ENCODE measurements around the gene JPT2. TPM values are rescaled to one million over a fixed set of nuclear protein-coding genes. Genes with fewer than 3 reads are reported as not detected.
"Not testable (repeated sequence)": the region's sequence is repeated elsewhere in the genome, so short reads cannot be mapped to it uniquely, and the experiment has no call there.

The JPT2 gene
- total RNA-seq, 1 experiment from 2014 or later = 199 TPM

GRCh38 chr16:1724491-1724890 is 46.4 kb downstream of the JPT2 start:
- in situ Hi-C loops (cut with HindIII; ENCODE audit: low sequenced_read_pairs) = no loop called here
- DNase-seq (ENCODE audit: low spot score) = no peak

- in situ Hi-C loops (cut with HindIII; ENCODE audit: low sequenced_read_pairs) = no loop called here
- DNase-seq (ENCODE audit: low spot score) = peak; percentile 8
These were observed 48.8 kb downstream of the JPT2 start for GRCh38 chr16:1726661-1727502.

GRCh38 chr16:1727651-1728624 is 49.9 kb downstream of the JPT2 start:
- peak; percentile 28 for DNase-seq (ENCODE audit: low spot score)
- in situ Hi-C loops (cut with HindIII; ENCODE audit: low sequenced_read_pairs) = no loop called here

GRCh38 chr16:1729026-1729425 is 50.9 kb downstream of the JPT2 start:
- DNase-seq (ENCODE audit: low spot score) = peak; percentile 5
- in situ Hi-C loops (cut with HindIII; ENCODE audit: low sequenced_read_pairs) = no loop called here

DNA sequence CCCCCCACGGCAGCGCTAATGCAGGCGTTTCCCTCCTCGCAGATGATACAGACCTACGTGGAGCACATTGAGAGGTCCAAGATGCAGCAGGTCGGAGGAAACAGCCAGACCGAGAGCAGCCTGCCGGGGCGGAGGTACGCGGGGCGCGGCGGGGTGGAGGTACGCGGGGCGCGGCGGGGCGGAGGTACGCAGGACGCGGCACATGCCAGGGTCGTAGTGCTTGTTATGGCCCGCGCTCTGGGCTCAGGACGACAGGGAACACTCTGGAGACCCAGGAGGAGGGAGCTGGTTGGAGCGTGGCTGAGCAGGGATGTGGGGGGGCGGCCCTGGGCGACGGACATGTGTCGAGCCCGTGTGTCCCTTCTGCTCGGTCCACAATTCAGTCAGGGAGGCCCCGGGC is 51.4 kb downstream of the JPT2 start:
- in situ Hi-C loops (cut with HindIII; ENCODE audit: low sequenced_read_pairs) = no loop called here
- peak; percentile 9 for DNase-seq (ENCODE audit: low spot score)

- no peak for DNase-seq (ENCODE audit: low spot score)
- in situ Hi-C loops (cut with HindIII; ENCODE audit: low sequenced_read_pairs) = no loop called here
These were observed 53.0 kb downstream of the JPT2 start for GRCh38 chr16:1731073-1731472.

- in situ Hi-C loops (cut with HindIII; ENCODE audit: low sequenced_read_pairs) = no loop called here
- no peak for DNase-seq (ENCODE audit: low spot score)
These were observed 53.5 kb downstream of the JPT2 start for GRCh38 chr16:1731603-1732002.

GRCh38 chr16:1732071-1732470 is 54.0 kb downstream of the JPT2 start:
- in situ Hi-C loops (cut with HindIII; ENCODE audit: low sequenced_read_pairs) = no loop called here
- no peak for DNase-seq (ENCODE audit: low spot score)

- in situ Hi-C loops (cut with HindIII; ENCODE audit: low sequenced_read_pairs) = not testable (repeated sequence)
- DNase-seq (ENCODE audit: low spot score) = peak; percentile 91
These were observed 54.5 kb downstream of the JPT2 start for GRCh38 chr16:1732551-1732987.

DNA sequence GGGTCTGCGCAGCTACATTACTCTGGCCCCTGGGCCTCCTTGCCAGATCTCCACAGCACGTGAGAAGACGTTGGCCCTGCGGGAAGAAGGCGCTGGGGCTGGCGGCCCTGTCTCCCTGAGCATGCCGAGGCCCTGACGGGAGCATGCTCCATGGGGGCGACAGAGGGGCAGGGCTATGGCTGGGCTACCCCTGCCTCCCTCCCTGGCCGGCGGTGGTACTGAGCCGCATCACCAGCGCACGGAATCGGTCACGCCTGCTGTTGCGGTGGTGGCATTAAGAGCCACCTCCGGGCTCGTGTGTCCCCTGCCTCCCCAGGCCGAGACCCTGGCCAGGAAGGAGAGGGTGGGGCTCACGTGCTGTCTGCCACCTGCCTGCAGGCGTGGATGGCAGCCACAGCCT is 56.0 kb downstream of the JPT2 start:
- in situ Hi-C loops (cut with HindIII; ENCODE audit: low sequenced_read_pairs) = no loop called here
- DNase-seq (ENCODE audit: low spot score) = no peak

- DNase-seq (ENCODE audit: low spot score) = no peak
- in situ Hi-C loops (cut with HindIII; ENCODE audit: low sequenced_read_pairs) = no loop called here
These were observed 56.7 kb downstream of the JPT2 start for GRCh38 chr16:1734816-1735215.

- DNase-seq (ENCODE audit: low spot score) = no peak
- in situ Hi-C loops (cut with HindIII; ENCODE audit: low sequenced_read_pairs) = no loop called here
These were observed 62.2 kb downstream of the JPT2 start for GRCh38 chr16:1740234-1740633.

DNA sequence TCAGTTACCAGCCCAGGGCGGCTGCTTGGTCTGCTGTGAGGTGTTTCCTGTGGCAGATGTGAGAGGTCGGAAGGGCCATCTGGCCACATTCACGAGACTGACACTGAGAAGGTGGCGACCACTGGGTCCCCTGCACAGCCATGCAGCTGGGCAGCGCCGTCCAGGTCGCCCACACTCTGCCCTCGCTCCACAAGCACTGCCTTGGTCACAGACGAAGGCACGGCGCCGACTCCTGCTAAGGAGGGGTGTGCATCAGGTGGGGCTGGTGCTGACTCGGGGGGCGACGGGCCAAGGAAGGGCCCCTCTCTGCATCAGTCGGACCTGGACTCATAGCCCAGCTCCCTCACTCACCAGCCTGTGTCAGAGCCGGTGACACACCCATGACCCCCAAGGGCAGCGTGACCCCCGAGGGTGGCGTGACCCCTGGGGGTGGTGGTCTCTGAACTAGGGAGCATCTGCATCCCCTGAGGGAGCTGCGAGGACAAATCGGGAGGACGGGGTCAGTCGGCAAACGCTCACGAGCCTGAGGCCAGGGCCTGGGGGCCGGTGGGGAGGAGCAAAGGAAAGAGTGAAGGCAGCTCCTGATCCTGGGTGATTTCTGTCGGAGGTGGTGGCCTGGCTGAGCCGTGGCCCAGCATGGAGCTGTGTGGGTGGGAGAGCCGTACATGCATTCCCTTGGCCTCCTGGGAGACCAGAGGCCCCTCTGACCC is 62.9 kb downstream of the JPT2 start:
- in situ Hi-C loops (cut with HindIII; ENCODE audit: low sequenced_read_pairs) = no loop called here
- no peak for DNase-seq (ENCODE audit: low spot score)

DNA sequence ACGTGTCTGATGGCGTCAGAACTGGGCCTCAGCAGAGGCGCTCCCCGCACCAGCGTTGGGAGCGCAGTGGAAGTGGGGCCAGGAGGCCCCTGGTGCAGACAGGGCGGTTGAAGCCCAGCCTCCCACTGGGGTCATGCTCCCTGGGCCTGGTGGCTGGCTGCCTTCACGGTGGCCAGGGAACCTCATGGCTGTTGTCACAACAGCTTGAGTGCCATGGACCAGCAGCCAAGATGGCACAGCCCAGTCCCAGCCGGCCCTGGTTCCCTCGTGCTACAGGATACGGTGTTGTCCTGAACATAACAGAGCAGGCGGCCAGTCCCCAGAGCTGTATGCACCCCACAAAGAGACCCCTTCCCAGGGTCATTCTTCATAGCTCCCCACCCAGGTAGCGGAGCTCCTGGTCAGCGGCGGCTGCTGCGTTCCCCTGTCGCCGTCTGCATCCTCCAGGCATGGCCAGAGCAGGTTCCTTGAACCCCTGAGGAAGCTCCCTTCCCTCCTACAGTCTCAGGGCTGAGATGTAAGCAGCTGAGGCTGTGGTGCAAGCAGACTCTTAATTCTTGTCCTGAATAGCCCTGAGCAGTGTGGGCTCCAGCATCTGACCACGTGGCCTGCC is 63.6 kb downstream of the JPT2 start:
- peak; percentile 59 for DNase-seq (ENCODE audit: low spot score)

GRCh38 chr16:1743376-1744337 is 65.6 kb downstream of the JPT2 start:
- DNase-seq (ENCODE audit: low spot score) = no peak

More for the DNA sequence above, 63.6 kb downstream of the JPT2 start:
- in situ Hi-C loops (cut with HindIII; ENCODE audit: low sequenced_read_pairs) = no loop called here

GRCh38 chr16:1744338-1744840 is 66.3 kb downstream of the JPT2 start:
- in situ Hi-C loops (cut with HindIII; ENCODE audit: low sequenced_read_pairs) = no loop called here
- DNase-seq (ENCODE audit: low spot score) = no peak

More at GRCh38 chr16:1743376-1744337, 65.6 kb downstream of the JPT2 start:
- in situ Hi-C loops (cut with HindIII; ENCODE audit: low sequenced_read_pairs) = no loop called here

GRCh38 chr16:1745181-1745899 is 67.3 kb downstream of the JPT2 start:
- no peak for DNase-seq (ENCODE audit: low spot score)
- in situ Hi-C loops (cut with HindIII; ENCODE audit: low sequenced_read_pairs) = no loop called here

Measured in G401 (cell line).